Activated naive CD4-positive, alpha-beta T cell treated with anti-CD3 and anti-CD28 coated beads, Interleukin-2, amount 50 U/mL, for 72 hours (primary cell): Measurements from ENCODE around the gene TSPAN31. TPM values are rescaled to one million over a fixed set of nuclear protein-coding genes. Genes with fewer than 3 reads are reported as not detected.

Experiments
- ATAC-seq, 2 donors: fragments of 150-1000 bp; cut with Tn5 transposase; 2 replicates each; pipeline ENCODE4 v1.10.0; 2021; ENCODE audit warnings: mild to moderate bottlenecking in 2 of 2, moderate library complexity in 2 of 2
- DNase-seq, 2 donors: peaks; one replicate each; pipeline ENCODE4 v3.0.0; 2021 to 2022; ENCODE audit warnings: low spot score in 2 of 2
- H3K27ac Mint-ChIP-seq, 2 donors: one replicate each; pipeline ENCODE4 v1.8.0; 2022; ENCODE audit warnings: mild to moderate bottlenecking in 2 of 2, mixed read lengths in 2 of 2
- H3K36me3 Mint-ChIP-seq, 2 donors: one replicate each; pipeline ENCODE4 v1.8.0; 2022; ENCODE audit warnings: mixed read lengths in 2 of 2
- H3K9me3 Mint-ChIP-seq, 2 donors: one replicate each; pipeline ENCODE4 v1.8.0; 2022; ENCODE audit warnings: mixed read lengths in 2 of 2
- total RNA-seq, 2 donors: library from RNA; stranded (reverse); gene quantifications; one replicate each; pipeline ENCODE4 v1.2.3, GENCODE V29; 2022

Gene TSPAN31
- total RNA-seq, 2 donors from 2014 or later, result 9.7 to 15.1 TPM

- H3K9me3 Mint-ChIP-seq, result no peaks in the 10 kb centered on the region
- H3K27ac Mint-ChIP-seq, result no peak overlapping the region
- no peak for DNase-seq
- peaks cover 10 to 22% of the 10 kb centered on the region in 2 donors for H3K36me3 Mint-ChIP-seq
- no peak for ATAC-seq
Observed at GRCh38 chr12:57730336-57731067, 14.3 kb upstream of the TSPAN31 start.

GRCh38 chr12:57731411-57732080, 13.3 kb upstream of the TSPAN31 start:
- no peak for DNase-seq
- peaks cover 10 to 18% of the 10 kb centered on the region in 2 donors for H3K36me3 Mint-ChIP-seq
- no peak for ATAC-seq
- H3K9me3 Mint-ChIP-seq, result no peaks in the 10 kb centered on the region
- peak overlapping the region; percentile 60 to 85 for H3K27ac Mint-ChIP-seq

- H3K36me3 Mint-ChIP-seq, result peaks cover 10 to 23% of the 10 kb centered on the region in 2 donors
- H3K9me3 Mint-ChIP-seq, result no peaks in the 10 kb centered on the region
- no peak for DNase-seq
- H3K27ac Mint-ChIP-seq, result peak overlapping the region; percentile 60 to 76
- no peak for ATAC-seq
Observed at GRCh38 chr12:57732270-57732669, 12.6 kb upstream of the TSPAN31 start.

- peaks cover 6 to 23% of the 10 kb centered on the region in 2 donors for H3K36me3 Mint-ChIP-seq
Observed at GRCh38 chr12:57732726-57733593, 11.9 kb upstream of the TSPAN31 start.

GRCh38 chr12:57733928-57734327, 10.9 kb upstream of the TSPAN31 start:
- no peak for ATAC-seq
- Mint-ChIP-seq H3K27ac (no peak overlapping the region), H3K36me3 (peaks cover 5 to 23% of the 10 kb centered on the region in 2 donors), H3K9me3 (no peaks in the 10 kb centered on the region)
- no peak for DNase-seq

More at GRCh38 chr12:57732726-57733593, 11.9 kb upstream of the TSPAN31 start:
- H3K9me3 Mint-ChIP-seq, result no peaks in the 10 kb centered on the region
- ATAC-seq, result no peak
- peak overlapping the region; percentile 60 to 76 for H3K27ac Mint-ChIP-seq
- no peak for DNase-seq

GRCh38 chr12:57734591-57734990, 10.2 kb upstream of the TSPAN31 start:
- DNase-seq (no peak), ATAC-seq (no peak)
- no peaks in the 10 kb centered on the region for H3K9me3 Mint-ChIP-seq
- peak overlapping the region; percentile 2 to 20 for H3K27ac Mint-ChIP-seq
- H3K36me3 Mint-ChIP-seq, result peaks cover 5 to 28% of the 10 kb centered on the region in 2 donors

- peaks cover 5 to 28% of the 10 kb centered on the region in 2 donors for H3K36me3 Mint-ChIP-seq
Observed at GRCh38 chr12:57735198-57735855, 9.5 kb upstream of the TSPAN31 start.

GRCh38 chr12:57735952-57736740, 8.7 kb upstream of the TSPAN31 start:
- Mint-ChIP-seq H3K36me3 (peaks cover 5 to 24% of the 10 kb centered on the region in 2 donors), H3K9me3 (no peaks in the 10 kb centered on the region), H3K27ac (no peak overlapping the region)
- ATAC-seq, result no peak
- DNase-seq, result no peak

More at GRCh38 chr12:57735198-57735855, 9.5 kb upstream of the TSPAN31 start:
- no peak for ATAC-seq
- Mint-ChIP-seq H3K27ac (peak overlapping the region; percentile 20 to 31), H3K9me3 (no peaks in the 10 kb centered on the region)
- no peak for DNase-seq

- Mint-ChIP-seq H3K9me3 (no peaks in the 10 kb centered on the region), H3K36me3 (peaks cover 0 to 18% of the 10 kb centered on the region in 2 donors), H3K27ac (peak overlapping the region in 1 of 2 donors; percentile 22)
- ATAC-seq (no peak), DNase-seq (no peak)
Observed at GRCh38 chr12:57736741-57737466, 7.9 kb upstream of the TSPAN31 start.

GRCh38 chr12:57737467-57738460, 7.1 kb upstream of the TSPAN31 start:
- ATAC-seq (no peak), DNase-seq (no peak)
- Mint-ChIP-seq H3K36me3 (peaks cover 0 to 11% of the 10 kb centered on the region in 2 donors), H3K9me3 (no peaks in the 10 kb centered on the region), H3K27ac (no peak overlapping the region)

- DNase-seq (no peak), ATAC-seq (no peak)
- H3K9me3 Mint-ChIP-seq, result no peaks in the 10 kb centered on the region
- H3K27ac Mint-ChIP-seq, result peak within 1 kb of the TSS; percentile 43 to 61
- peaks cover 0 to 11% of the 10 kb centered on the region in 2 donors for H3K36me3 Mint-ChIP-seq
Observed at GRCh38 chr12:57738661-57739237, 6.1 kb upstream of the TSPAN31 start, which contains the start of gene AGAP2. Gene AGAP2 (minus strand): TSS chr12:57738742. CDS start chr12:57738246, 496 bp downstream.

GRCh38 chr12:57739387-57739786, 5.5 kb upstream of the TSPAN31 start:
- no peaks in the 10 kb centered on the region for H3K9me3 Mint-ChIP-seq
- peaks cover 0 to 11% of the 10 kb centered on the region in 2 donors for H3K36me3 Mint-ChIP-seq
- ATAC-seq (no peak), DNase-seq (no peak)
- H3K27ac Mint-ChIP-seq, result peak overlapping the region; percentile 43 to 61

GRCh38 chr12:57739914-57740538, 4.8 kb upstream of the TSPAN31 start:
- Mint-ChIP-seq H3K27ac (peak overlapping the region in 1 of 2 donors; percentile 94), H3K36me3 (peaks cover 0 to 15% of the 10 kb centered on the region in 2 donors)

More at GRCh38 chr12:57739914-57740538, 4.8 kb upstream of the TSPAN31 start:
- H3K9me3 Mint-ChIP-seq, result no peaks in the 10 kb centered on the region
- ATAC-seq (no peak), DNase-seq (no peak)
